Measurements from ENCODE around the gene HSD17B3.

HSD17B3 gene

DNA sequence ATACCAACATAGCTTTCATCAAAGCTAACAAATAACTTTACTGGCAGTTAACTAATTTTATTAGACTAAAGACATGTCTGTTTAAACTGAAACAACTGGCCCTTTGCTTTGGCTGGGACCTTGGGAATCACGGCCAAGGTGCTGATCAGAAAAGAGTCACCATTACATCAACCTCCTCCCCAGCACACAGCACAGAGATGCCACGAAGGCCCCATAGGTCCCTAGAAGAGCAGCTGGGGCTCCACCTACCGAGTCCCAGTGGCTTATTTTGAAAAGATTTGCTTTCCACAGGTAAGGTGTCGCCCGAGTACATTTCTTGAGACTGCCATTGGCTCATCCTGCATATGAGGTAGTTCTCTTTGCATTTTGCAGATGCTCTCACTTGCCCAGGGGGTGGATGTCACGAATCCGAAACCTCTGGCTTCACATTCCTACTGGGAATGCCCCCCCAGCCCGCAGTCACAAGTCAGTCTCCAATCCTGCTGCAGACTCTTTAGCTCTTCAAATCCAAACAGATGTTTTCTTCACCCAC, 18.8 kb upstream of the HSD17B3 start:
- H2BK5ac ChIP-seq (ENCODE audit: low read length), result no peak overlapping the region
- H3K4me1 ChIP-seq (ENCODE audit: control insufficient read depth in 2 of 2, insufficient read depth in 1 of 2, low read depth in 1 of 2, low read length in 2 of 2), result peaks cover 0 to 5% of the 10 kb centered on the region in 2 donors
- H2AK5ac ChIP-seq (ENCODE audit: low read depth, low read length), result no peak overlapping the region
- H3K23ac ChIP-seq (ENCODE audit: low read depth, low read length, poor library complexity), result no peak overlapping the region
- no peak overlapping the region for H3K14ac ChIP-seq (ENCODE audit: low read length)
- no peak overlapping the region for H3K4me2 ChIP-seq (ENCODE audit: insufficient read depth, low read length, poor library complexity, severe bottlenecking)
- no peak overlapping the region for H3K27ac ChIP-seq (replicated peaks; ENCODE audit: low read length)
- no peaks in the 10 kb centered on the region for H3K9me3 ChIP-seq (replicated peaks in 1 of 2; ENCODE audit: control insufficient read depth in 2 of 2, insufficient read depth in 1 of 2, low read depth in 1 of 2, low read length in 2 of 2)
- H2BK120ac ChIP-seq (ENCODE audit: low read depth, low read length), result no peak overlapping the region
- H2BK15ac ChIP-seq (ENCODE audit: low read length), result no peak overlapping the region
- no peak overlapping the region for H4K91ac ChIP-seq (ENCODE audit: low read depth, low read length, poor library complexity)
- no peak overlapping the region for H4K8ac ChIP-seq (ENCODE audit: low read depth, low read length)
- H3K18ac ChIP-seq (ENCODE audit: low read length), result no peak overlapping the region
- no CpG with 5 or more reads among the region's 8 CpGs for WGBS, 2 donors (ENCODE audit: extremely low coverage in 2 of 2, insufficient read length in 2 of 2, insufficient replicate concordance in 1 of 2)
- no peak overlapping the region for H2AFZ ChIP-seq (ENCODE audit: low read length)
- H3K27me3 ChIP-seq (ENCODE audit: control insufficient read depth in 3 of 3, insufficient read depth in 3 of 3, low read depth in 1 of 3, low read length in 3 of 3), result no peaks in the 10 kb centered on the region
- no peaks in the 10 kb centered on the region for H3K79me1 ChIP-seq (ENCODE audit: low read depth, low read length)
- H3K4me3 ChIP-seq (ENCODE audit: low read length in 2 of 2), result no peak overlapping the region
- DNase-seq (ENCODE audit: low spot score), result no peak
- H3K4ac ChIP-seq (ENCODE audit: low read length), result no peak overlapping the region
- no peak overlapping the region for H2BK12ac ChIP-seq (ENCODE audit: low read length)
- H3K9ac ChIP-seq (ENCODE audit: low read depth, low read length, poor library complexity), result no peak overlapping the region
- H3K36me3 ChIP-seq (replicated peaks in 1 of 2; ENCODE audit: control insufficient read depth in 2 of 2, insufficient read depth in 2 of 2, low read length in 2 of 2), result peaks cover 0 to 7% of the 10 kb centered on the region in 2 donors

DNA sequence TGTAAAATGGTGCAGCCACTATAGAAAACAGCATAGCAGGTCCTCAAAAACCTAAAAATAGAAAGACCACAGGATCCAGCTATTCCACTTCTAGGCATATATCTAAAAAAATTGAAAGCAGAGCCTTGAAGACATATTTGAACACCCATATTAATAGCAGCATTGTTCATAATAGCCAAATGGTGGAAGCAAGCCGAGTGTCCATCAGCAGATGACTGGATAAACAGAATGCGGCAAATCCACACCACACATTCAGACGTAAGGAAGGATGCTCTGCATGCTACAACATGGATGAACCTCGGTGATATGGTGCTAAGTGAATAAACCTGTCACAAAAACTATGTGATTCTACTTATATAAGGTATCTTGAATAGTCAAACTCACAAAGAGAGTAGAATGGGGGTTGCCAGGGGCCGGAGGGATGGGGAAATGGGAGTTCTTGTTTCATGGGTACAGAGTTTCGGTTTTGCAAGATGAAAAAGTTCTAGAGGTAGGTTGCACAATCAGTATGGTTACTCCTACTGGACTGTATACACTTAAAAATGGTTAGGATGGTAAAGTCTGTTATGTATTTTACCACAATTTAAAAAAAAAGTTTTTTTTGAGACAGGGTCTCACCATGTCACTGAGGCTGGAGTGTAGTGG, 17.1 kb upstream of the HSD17B3 start:
- no peak overlapping the region for H2BK12ac ChIP-seq (ENCODE audit: low read length)

DNA sequence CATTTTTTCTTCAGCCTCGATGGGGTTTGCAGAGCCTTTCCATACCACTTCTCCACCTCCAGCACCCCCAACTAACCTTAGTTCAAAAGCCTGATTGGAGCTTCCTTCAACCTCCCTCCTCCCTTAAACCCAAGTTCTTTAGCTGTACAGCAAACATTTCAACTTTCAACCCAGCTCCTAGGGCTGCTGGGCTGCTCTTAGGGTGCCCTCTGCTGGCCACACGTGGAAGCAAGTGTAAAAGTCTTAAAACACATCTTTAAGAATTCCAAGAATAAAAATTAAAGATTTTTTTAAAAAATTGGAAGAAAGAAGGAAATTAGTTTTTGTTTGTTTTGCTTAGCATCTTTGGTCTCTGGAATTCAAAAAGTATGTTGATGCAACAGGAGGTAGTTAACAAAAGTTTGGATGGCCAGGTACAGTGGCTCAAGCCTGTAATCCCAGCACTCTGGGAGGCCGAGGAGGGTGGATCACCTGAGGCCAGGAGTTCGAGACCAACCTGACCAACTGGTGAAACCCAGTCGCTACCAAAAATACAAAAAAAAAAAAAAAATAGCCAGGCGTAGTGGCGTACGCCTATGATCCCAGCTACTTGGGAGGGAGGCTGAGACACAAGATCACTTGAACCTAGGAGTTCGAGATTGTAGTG, 15.5 kb upstream of the HSD17B3 start:
- no peak overlapping the region for H2AK5ac ChIP-seq (ENCODE audit: low read depth, low read length)
- no peaks in the 10 kb centered on the region for H3K27me3 ChIP-seq (ENCODE audit: control insufficient read depth in 3 of 3, insufficient read depth in 3 of 3, low read depth in 1 of 3, low read length in 3 of 3)
- no peak overlapping the region for H3K9ac ChIP-seq (ENCODE audit: low read depth, low read length, poor library complexity)
- peak; percentile 65 for DNase-seq (ENCODE audit: low spot score)
- H4K91ac ChIP-seq (ENCODE audit: low read depth, low read length, poor library complexity), result no peak overlapping the region
- H2AFZ ChIP-seq (ENCODE audit: low read length), result no peak overlapping the region
- no peak overlapping the region for H4K8ac ChIP-seq (ENCODE audit: low read depth, low read length)
- no CpG with 5 or more reads among the region's 9 CpGs for WGBS, 2 donors (ENCODE audit: extremely low coverage in 2 of 2, insufficient read length in 2 of 2, insufficient replicate concordance in 1 of 2)
- peaks cover 0 to 7% of the 10 kb centered on the region in 2 donors for H3K36me3 ChIP-seq (replicated peaks in 1 of 2; ENCODE audit: control insufficient read depth in 2 of 2, insufficient read depth in 2 of 2, low read length in 2 of 2)
- H3K4ac ChIP-seq (ENCODE audit: low read length), result no peak overlapping the region
- no peak overlapping the region for H3K4me3 ChIP-seq (ENCODE audit: low read length in 2 of 2)
- peaks cover 0 to 5% of the 10 kb centered on the region in 2 donors for H3K4me1 ChIP-seq (ENCODE audit: control insufficient read depth in 2 of 2, insufficient read depth in 1 of 2, low read depth in 1 of 2, low read length in 2 of 2)
- no peak overlapping the region for H3K27ac ChIP-seq (replicated peaks; ENCODE audit: low read length)
- no peak overlapping the region for H3K14ac ChIP-seq (ENCODE audit: low read length)
- no peaks in the 10 kb centered on the region for H3K79me1 ChIP-seq (ENCODE audit: low read depth, low read length)
- H3K23ac ChIP-seq (ENCODE audit: low read depth, low read length, poor library complexity), result no peak overlapping the region
- no peak overlapping the region for H2BK5ac ChIP-seq (ENCODE audit: low read length)
- no peak overlapping the region for H2BK12ac ChIP-seq (ENCODE audit: low read length)
- no peak overlapping the region for H3K4me2 ChIP-seq (ENCODE audit: insufficient read depth, low read length, poor library complexity, severe bottlenecking)
- no peak overlapping the region for H2BK15ac ChIP-seq (ENCODE audit: low read length)
- H3K18ac ChIP-seq (ENCODE audit: low read length), result no peak overlapping the region
- H2BK120ac ChIP-seq (ENCODE audit: low read depth, low read length), result no peak overlapping the region
- H3K9me3 ChIP-seq (replicated peaks in 1 of 2; ENCODE audit: control insufficient read depth in 2 of 2, insufficient read depth in 1 of 2, low read depth in 1 of 2, low read length in 2 of 2), result peaks cover 12 to 14% of the 10 kb centered on the region in 2 donors

More for the DNA sequence above, 17.1 kb upstream of the HSD17B3 start:
- Histone ChIP-seq H3K79me1 (ENCODE audit: low read depth, low read length) (no peaks in the 10 kb centered on the region), H3K27ac (replicated peaks; ENCODE audit: low read length) (no peak overlapping the region), H3K27me3 (ENCODE audit: control insufficient read depth in 3 of 3, insufficient read depth in 3 of 3, low read depth in 1 of 3, low read length in 3 of 3) (no peaks in the 10 kb centered on the region), H3K4me1 (ENCODE audit: control insufficient read depth in 2 of 2, insufficient read depth in 1 of 2, low read depth in 1 of 2, low read length in 2 of 2) (peaks cover 0 to 5% of the 10 kb centered on the region in 2 donors), H3K4me2 (ENCODE audit: insufficient read depth, low read length, poor library complexity, severe bottlenecking) (no peak overlapping the region), H2AFZ (ENCODE audit: low read length) (no peak overlapping the region), H2BK5ac (ENCODE audit: low read length) (no peak overlapping the region), H3K18ac (ENCODE audit: low read length) (no peak overlapping the region), H3K36me3 (replicated peaks in 1 of 2; ENCODE audit: control insufficient read depth in 2 of 2, insufficient read depth in 2 of 2, low read length in 2 of 2) (peaks cover 0 to 7% of the 10 kb centered on the region in 2 donors), H2AK5ac (ENCODE audit: low read depth, low read length) (no peak overlapping the region), H3K9me3 (replicated peaks in 1 of 2; ENCODE audit: control insufficient read depth in 2 of 2, insufficient read depth in 1 of 2, low read depth in 1 of 2, low read length in 2 of 2) (peaks cover 1% of the 10 kb centered on the region in 2 donors), H4K8ac (ENCODE audit: low read depth, low read length) (no peak overlapping the region), H4K91ac (ENCODE audit: low read depth, low read length, poor library complexity) (no peak overlapping the region), H3K9ac (ENCODE audit: low read depth, low read length, poor library complexity) (no peak overlapping the region), H3K14ac (ENCODE audit: low read length) (no peak overlapping the region), H2BK15ac (ENCODE audit: low read length) (no peak overlapping the region), H2BK120ac (ENCODE audit: low read depth, low read length) (no peak overlapping the region), H3K23ac (ENCODE audit: low read depth, low read length, poor library complexity) (no peak overlapping the region), H3K4ac (ENCODE audit: low read length) (no peak overlapping the region), H3K4me3 (ENCODE audit: low read length in 2 of 2) (no peak overlapping the region)
- WGBS, 2 donors (ENCODE audit: extremely low coverage in 2 of 2, insufficient read length in 2 of 2, insufficient replicate concordance in 1 of 2), result no CpG with 5 or more reads among the region's 6 CpGs
- no peak for DNase-seq (ENCODE audit: low spot score)

DNA sequence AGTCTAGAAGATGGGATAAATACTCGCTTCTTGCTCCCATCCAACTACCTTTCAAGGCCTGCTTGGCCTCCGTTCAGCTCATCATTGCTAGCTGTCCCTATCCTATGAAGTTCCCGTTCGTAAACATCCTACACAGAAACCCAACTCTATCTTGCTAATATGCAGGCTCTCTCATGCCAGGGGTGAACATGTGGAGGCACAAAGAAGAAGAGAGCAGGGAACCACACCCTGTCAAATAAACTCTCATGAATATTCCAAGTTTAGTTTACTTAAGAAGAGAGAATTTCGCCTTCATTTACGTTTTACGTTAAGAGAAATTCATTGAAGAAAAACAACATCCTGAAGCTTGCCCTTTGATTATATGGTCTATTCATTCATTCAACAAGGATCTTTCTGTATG, 7.9 kb upstream of the HSD17B3 start:
- no peak overlapping the region for H2BK5ac ChIP-seq (ENCODE audit: low read length)
- no peak overlapping the region for H2BK12ac ChIP-seq (ENCODE audit: low read length)
- no peak overlapping the region for H2BK15ac ChIP-seq (ENCODE audit: low read length)
- no peaks in the 10 kb centered on the region for H3K36me3 ChIP-seq (replicated peaks in 1 of 2; ENCODE audit: control insufficient read depth in 2 of 2, insufficient read depth in 2 of 2, low read length in 2 of 2)
- no peak overlapping the region for H3K14ac ChIP-seq (ENCODE audit: low read length)
- no peak overlapping the region for H3K4me3 ChIP-seq (ENCODE audit: low read length in 2 of 2)
- H3K23ac ChIP-seq (ENCODE audit: low read depth, low read length, poor library complexity), result no peak overlapping the region
- no peak overlapping the region for H4K91ac ChIP-seq (ENCODE audit: low read depth, low read length, poor library complexity)
- no peak overlapping the region for H3K18ac ChIP-seq (ENCODE audit: low read length)
- no peak overlapping the region for H2BK120ac ChIP-seq (ENCODE audit: low read depth, low read length)
- H3K4ac ChIP-seq (ENCODE audit: low read length), result no peak overlapping the region
- no peaks in the 10 kb centered on the region for H3K27me3 ChIP-seq (ENCODE audit: control insufficient read depth in 3 of 3, insufficient read depth in 3 of 3, low read depth in 1 of 3, low read length in 3 of 3)
- no CpG with 5 or more reads among the region's 7 CpGs for WGBS, 2 donors (ENCODE audit: extremely low coverage in 2 of 2, insufficient read length in 2 of 2, insufficient replicate concordance in 1 of 2)
- H4K8ac ChIP-seq (ENCODE audit: low read depth, low read length), result no peak overlapping the region
- peaks cover 12 to 15% of the 10 kb centered on the region in 2 donors for H3K9me3 ChIP-seq (replicated peaks in 1 of 2; ENCODE audit: control insufficient read depth in 2 of 2, insufficient read depth in 1 of 2, low read depth in 1 of 2, low read length in 2 of 2)
- no peaks in the 10 kb centered on the region for H3K79me1 ChIP-seq (ENCODE audit: low read depth, low read length)
- peaks cover 1% of the 10 kb centered on the region in 2 donors for H3K4me1 ChIP-seq (ENCODE audit: control insufficient read depth in 2 of 2, insufficient read depth in 1 of 2, low read depth in 1 of 2, low read length in 2 of 2)
- H2AK5ac ChIP-seq (ENCODE audit: low read depth, low read length), result no peak overlapping the region
- no peak overlapping the region for H3K9ac ChIP-seq (ENCODE audit: low read depth, low read length, poor library complexity)
- H2AFZ ChIP-seq (ENCODE audit: low read length), result no peak overlapping the region
- H3K4me2 ChIP-seq (ENCODE audit: insufficient read depth, low read length, poor library complexity, severe bottlenecking), result no peak overlapping the region
- no peak overlapping the region for H3K27ac ChIP-seq (replicated peaks; ENCODE audit: low read length)
- no peak for DNase-seq (ENCODE audit: low spot score)

Data from neuronal stem cell (in vitro differentiated cells).